NCI-H82 treated with DMSO at 0.1 percent for 48 hours (cell line): ENCODE measurements around the gene TREH.

ENCODE experiments used
- DNase-seq: peaks from one replicate; lab custom pipeline; 2025; ENCODE audit not compliant: unreplicated experiment; lab: John Stamatoyannopoulos, UW

Gene TREH

DNA sequence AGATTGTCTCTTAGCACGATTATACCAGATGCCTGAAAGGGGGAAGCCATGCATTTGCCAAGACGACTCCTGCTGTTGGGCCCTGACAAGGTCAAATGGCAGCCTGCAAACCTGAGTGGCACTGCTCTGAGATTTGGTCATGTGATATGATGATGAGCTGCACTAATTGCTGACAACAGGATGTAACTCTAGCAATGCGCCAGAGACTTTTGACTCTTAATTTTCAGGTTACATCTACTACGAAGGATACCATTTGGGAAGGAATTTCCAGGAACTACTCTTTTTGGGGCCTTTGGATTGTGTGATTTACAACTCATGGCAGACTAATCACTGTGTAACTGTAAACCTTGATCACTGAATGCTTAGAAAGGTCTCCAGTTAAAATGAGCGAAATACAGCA lies 13.1 kb downstream of the TREH start:
- DNase-seq, result no peak

DNA sequence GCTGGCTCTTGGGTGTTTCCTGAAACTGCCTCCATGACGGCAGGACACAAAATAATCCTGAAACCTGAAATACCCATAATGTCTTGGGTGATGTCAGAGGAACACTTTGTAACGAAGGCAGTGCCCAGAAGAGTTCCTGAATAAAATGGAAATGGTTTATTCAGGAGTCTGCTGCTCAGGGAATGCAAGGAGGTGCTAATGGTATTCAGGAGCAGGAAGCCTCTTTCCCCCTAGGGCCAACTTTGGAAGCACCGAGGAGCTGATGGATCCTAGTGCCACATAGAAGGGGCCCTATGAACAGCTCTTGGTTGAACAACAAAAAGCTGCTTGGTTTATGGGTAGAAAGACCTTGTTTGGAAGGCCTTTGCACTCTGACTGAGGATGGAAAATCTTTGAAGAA lies 15.5 kb downstream of the TREH start:
- DNase-seq, result no peak

DNA sequence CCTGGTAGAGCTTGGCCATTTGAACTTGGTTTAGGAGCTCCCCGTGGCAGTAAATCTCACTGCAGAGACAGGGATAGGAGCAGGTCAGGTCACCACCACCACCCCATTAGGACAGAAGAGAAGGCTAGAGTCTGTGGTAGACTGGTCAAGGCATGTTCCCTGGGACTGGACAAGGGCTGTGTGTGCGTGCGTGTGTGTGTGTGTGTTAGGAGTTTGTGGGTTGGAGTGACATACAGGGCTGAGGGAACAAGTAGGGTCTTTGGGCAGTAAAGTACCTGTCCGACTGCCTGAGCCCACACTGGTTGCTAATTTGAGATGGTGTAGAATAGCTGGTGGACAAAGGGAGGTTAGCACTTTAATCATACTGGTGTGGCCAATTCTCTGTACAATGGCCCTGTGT lies 16.1 kb downstream of the TREH start:
- DNase-seq, result no peak

DNA sequence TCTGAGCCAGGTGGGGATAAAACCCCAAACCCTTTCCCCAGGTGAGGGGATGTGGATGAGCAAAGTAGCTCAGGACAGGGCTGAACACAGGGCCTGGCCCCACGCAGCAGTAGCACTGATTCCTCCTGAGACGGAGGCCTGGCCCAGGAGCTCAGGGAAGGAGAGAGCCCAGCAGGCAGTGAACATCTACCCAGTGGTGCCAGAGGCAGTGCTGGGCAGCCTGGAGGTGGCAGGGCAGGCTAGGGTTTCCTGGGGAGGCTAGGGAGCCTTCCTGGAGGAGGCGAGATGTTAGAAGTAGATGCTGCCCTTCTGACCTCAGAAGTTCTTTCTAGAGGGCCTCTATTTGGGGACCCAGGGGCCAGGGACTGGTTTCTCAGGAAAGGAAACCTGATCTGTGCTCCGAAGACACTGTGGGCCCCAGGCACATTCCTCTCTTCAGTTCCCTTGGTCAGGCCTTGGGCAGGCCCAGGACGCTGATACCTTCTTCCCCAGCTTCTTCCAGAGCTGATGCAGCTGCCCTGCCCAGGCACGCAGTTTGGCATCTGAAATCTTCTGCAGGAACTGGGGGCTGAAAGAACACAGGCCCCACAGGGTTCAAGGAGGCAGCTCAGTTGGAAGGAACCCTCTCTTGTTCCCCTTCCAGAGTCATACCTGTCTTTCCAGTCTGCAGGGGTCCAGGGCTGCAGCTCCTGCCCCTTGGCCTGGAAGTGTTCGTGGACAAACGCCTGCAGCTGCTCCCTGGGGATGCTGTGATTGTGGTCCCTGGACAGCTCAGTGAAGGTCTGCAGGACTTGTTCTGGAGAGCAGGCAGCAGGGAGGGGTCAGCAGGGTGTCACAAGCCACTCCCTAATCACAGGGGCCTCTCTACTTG lies 16.8 kb downstream of the TREH start:
- no peak for DNase-seq

DNA sequence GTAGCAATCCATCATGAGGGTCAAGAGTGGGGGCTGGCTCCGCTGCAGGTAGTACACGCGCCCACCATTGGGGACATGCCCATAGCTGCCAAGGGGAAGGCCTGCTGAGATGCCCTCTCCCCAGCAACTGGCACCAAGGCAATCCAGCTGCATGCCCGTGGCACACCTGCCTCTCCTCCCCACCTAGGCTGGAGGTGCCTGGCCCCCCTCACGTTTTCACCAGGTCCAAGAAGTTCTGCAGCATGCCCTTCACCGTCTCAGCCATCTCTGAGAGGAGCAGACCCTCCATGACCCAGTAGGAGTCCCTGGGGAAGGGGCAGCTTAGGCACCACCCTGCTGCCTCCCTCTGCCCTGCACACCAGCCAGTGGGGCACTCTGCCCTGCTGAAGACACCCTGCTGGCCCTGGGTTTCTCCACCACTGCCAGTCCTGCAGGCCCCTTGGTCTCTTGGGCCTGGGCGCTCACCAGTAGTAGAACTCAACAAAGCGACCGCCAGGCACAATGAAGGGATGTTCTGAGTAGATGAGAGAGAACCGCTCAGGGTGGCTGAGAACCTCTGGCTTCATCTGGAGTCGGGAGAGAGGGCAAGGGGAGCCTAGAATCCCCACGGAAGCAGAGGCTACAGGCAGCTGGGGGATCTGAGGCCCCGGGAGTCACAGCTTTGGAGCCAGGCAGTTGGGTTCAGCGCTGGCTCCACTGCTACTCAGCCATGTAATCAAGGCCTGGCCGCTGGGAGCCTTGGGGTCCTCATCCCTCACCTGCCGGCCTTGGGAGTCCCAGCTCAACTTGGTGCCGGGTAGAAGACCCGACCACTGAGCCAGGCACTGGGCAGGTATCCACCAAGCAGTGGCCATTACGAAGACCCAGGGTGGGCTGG lies 17.8 kb downstream of the TREH start:
- no peak for DNase-seq

DNA sequence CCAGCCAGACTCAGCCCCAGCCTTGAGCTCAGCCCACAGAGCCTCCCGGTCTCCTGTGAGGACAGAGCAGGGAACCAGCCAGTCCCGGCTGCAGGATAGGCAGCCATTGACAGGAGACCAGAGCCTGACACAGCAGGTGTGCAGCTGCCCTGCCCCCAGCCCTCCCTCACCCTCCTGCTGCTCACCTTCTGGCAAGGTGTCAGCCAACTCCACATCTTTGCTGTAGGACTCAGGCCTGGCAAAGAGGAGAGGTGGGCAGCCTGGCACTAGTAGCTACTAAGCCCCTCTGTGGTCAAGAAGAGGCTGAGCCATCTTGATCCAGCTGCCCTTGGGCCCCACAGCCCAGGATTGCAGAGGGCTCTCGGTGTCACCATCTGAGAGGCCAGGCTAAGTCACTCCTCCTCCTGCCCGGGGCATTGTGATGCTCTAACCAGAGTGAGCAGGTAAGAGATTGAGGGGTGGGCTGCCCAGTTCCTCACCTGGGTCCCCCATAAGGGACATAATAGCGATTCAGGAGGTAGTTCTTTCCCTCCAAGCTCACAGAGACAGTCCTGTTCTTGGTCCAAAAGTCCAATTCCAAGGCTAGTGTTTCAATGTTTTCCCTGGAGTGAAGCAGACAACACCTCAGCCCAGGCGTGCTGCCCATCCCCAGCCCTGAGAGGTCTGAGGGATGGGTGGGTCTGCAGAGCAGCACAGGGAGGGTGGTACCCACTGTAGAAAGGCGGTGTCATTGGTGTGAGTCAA lies 18.6 kb downstream of the TREH start:
- no peak for DNase-seq

DNA sequence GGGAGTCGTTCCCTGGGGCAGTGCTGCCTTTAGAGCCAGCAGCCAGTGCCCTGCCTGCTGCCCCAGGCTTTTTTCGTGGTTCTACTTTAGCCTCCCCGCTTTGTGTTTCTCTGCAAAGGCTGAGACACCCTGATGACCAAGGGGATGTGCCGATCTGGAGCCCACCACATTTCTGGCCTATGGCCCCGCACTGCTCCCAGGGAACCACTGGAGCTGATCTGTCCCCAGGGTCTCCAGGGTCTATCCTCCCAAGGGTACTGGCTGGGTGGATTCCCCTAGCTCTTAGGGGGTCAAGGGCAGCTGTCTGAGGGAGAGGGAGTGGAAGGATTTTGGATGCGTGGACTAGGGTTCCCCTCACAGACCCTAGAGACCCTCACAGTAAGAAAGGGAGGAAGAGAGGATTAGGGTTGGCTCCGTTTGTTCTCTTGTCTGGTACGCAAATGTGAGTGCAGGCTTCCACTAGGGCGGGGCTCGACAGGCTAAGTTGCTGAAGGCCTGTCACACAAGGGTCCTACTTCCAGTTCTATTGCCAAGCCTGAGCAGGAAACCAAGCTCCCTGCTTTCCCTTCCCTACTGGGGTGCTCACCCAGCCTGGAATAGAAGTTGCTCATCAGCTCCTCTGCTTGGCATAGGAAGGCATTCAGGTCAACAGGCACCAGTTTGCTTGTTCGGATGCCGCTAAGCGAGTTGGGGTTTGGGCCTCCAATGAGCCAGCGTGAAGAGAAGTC lies 19.3 kb downstream of the TREH start:
- no peak for DNase-seq

DNA sequence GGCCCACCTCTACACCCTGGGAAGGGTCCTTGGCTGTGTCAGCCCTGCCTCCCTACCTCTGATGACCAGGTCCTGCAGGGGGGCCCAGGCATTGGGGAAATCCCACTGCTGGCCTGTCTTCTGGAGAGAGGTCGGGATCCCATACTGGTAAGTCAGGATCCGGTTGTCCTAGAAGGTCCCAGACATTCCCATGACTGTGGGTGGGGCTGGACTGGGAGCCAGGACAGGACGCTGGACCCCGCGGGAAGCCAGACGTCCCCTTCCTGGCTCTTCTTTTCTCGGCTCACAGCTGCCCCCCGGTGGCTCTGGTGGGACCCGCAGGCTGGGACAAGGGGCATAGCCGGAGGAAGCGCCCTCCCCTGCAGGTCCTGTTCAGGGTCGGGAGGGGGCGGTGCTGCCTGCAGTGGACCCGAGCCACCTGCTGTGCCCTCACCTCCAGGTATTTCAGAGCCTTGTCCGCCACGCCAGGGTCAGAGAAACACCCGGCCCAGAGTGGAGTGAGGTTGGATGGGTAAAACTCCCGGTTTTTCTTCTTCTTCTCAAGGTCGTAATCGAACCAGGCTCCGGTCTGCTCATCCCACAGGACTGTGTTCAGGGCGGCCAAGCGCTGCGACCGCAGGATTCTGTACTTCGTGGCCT lies 20.0 kb downstream of the TREH start:
- peak; percentile 63 for DNase-seq

DNA sequence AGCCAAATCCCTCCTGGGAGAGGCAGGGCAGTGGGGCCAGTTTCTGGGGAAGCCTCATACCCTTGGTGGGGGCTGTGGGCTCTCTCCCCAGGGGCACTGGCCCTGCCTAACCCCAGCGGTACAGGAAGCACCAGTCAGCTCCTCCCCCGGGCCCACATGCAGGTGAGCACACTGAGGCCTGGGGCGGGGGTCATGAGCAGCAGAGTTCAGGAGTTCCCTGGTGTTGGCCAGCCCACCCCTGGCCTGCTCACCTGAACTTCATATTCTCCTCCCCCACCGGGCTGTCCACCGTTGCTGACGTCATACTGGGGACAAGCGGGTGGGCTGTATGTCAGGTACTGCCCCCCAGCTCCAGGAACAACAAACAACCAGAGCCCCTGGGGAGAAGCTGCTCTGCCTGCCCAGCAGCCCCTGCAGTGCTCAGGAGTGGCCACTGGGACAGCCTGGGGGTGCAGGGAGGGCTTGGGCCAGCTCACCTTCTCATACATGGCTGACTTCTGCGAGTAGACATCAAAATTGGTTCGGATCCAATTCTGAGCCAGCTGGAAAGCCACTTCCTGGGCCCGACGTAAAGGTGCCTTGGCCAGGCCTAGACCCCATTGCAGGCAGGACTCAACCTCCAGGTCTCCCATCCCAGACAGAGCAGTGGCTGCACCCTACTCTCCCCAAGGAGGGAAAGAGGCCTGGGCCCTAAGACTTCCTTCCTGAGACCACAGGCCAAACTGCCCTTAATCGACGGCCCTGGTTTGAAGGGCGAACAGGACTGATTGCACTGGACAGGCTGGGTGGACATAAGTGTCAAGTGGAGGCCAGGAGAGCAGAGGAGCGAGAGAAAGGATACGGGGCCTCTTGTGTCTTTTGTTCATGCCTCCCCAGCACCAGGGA lies 20.8 kb downstream of the TREH start:
- no peak for DNase-seq

DNA sequence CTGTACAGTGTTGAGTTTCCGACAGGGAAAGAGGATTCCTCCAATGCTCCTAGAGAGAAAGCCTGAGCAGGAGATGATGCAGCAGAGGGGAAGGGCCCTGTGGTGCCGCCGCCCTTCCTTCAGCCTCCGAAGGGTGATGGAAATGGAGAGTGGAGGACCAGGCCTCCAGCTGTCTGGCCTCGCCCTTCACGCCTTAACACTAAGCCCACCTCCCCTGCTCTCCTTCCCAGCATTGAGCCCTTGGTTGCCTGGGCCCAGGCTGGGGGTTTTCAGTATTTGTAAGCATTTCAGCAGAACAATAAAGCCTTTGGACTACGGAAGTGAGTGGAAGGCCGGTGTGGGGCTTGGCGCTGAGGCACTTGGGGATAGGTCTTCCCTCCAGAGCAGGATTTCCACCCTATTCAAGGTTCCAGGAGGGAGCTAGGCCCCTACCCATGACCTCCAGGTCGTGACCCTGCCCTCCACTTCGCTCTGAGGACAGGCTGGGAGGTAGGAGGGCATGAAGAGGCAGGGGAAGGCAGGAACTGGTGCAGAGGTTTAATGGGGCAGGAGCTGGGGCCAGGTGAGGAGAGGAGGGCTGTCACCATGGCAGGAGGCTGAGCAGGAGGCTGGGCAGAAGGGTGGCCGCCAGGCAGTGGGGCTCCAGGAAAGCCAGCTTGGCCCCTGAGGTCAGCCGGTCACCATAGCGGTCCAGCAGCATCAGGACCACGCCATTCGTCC lies 21.6 kb downstream of the TREH start:
- no peak for DNase-seq

DNA sequence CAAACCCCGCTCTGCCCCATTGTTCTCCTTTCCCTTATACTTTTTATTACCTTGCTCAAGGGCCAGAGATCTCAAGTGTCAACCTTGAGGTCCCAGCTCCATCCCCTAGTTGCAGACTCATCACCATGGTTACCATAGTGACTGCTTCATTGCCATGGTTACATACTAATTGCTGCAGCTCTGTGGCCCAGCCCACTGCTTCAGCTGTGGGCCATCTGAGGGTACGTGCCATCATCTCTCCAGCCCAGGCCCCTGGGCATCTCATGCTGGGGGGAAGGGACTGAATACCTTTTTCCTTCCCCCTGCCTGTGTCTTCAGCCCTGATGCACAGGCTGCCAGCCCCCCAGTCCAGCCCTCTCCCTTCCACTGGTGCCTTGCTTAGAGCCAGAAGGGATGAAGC lies 22.2 kb downstream of the TREH start:
- no peak for DNase-seq

DNA sequence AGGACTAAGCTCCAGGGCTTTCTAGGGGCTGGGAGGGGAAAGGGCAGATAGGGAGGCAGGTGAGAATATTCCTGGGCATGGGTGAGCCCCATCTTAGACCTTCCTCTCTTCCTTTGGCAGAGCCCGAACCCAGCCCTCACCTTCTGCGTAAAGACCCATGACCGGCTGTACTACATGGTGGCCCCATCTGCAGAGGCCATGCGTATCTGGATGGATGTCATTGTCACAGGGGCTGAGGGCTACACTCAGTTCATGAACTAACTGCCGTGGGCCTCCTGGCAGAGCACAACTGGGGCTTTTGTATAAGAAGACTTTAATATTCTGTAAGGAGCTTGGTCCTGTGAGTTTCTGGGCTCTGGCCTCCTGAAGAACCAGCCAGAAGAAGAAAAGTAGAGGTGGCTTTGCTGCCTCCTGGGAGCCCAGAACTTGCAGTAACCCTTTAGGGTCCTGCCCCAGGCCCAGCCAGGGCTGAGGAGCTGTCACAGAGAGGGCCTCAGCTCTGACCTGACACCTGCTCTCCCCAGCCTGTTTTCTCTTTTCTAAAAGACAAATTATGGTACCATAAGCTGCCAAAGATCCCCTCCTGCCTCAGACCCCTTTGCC lies 22.8 kb downstream of the TREH start:
- no peak for DNase-seq

DNA sequence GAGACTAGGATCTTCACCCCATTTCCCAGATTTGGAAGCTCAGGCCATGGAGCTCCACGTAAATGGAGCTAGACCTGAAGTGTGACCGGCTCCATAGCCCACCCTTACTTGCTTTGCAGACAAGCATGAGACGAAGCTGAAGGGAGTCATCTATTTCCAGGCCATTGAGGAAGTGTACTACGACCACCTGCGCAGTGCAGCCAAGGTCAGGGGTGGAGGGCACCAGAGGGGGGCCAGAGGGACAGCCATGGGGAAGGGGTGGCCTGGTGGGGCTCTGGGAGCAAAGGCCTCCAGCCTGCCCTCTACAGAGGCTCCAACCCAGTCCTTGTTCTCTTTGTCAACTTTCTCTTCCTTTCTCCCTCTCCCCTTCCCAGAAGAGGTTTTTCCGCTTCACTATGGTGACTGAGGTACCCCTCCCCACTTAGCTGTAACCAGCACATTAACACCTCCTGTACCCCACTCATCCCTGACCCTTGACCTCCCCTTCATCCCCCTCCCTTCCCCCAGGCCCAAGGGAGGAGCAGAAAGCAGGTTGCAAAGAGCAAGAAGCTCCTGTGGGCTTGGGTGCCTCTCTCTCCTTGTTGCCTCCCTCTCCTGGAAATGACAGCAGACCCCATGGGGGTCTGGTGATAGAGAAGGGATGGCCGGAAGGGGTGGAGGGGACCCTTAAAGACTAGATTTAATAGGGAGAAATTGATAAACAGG lies 23.8 kb downstream of the TREH start:
- no peak for DNase-seq

DNA sequence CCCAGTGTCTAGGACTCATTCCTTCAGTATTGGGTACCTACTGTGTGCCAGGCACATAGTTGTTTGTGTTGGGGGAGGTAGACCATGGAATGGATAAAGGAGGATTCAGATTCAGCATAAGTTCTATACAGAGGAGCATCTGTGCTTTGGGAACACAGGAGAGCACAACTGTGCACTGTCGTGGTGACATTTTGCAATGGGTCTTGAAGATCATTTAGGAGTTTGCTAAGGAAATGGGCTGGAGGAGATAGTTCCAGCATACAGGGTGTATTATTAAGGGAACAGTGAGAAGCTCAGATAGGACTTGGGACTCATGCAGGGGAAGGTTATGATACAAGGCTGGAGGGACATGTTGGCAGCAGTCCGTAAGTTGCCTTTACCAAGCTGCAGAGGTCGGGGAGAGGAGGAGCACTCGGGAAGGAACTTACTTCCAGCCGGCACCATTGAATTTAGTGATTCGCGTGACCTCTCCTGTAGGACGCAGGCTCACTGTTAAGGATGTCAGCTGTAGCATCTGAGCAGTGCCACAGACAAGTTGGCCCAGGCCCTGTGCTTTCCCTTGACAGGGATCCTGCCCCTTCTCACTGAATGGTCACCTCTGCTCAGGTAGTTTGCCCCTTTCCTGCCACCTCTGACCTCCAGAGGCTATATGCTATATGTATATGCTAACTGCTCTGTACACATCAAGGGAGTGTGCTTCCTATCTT lies 25.6 kb downstream of the TREH start:
- no peak for DNase-seq

DNA sequence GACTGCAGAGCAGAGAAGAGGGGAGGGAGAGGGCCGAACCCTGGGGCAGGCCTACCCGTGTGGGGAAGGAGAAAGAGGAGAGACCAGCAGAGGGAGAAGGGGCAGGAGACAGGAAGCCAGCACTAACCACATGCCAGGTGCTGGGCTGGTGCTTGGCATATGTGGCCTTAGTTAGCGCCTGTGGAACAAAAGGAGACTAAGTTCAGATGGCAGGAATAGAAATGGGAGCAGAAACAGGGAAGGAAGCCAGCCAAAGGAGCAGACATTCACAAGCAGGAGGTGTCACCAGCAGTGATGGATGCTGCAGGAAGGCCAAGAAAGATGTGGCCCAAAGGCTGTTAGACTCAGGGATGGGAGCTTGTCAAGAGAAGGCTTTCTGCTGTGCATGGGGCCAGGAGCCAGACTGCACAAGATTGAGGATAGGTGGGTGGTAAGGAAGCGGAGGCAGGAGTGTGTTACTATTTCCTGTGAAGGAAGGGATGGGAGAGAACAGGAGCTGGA lies 26.7 kb downstream of the TREH start:
- DNase-seq, result no peak

DNA sequence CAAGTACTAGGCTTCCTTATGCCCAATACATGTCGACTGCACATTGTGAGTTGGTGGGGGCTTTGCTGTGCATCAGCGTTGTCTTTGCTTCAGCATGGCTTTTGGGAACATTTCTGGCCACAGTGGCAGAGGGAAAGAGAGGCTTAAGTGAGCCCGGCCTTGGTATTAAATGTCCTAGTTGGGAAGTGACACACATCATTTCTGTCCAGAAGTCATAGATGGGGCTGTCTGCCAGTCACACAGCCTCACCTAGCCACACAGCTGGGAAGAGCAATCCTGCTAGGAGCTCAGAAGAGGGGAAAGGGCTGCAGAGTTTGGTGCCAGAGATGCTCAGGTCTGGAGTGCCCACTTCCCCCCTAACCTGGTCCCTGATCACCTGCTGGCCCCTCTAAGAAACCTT lies 27.6 kb downstream of the TREH start:
- no peak for DNase-seq

DNA sequence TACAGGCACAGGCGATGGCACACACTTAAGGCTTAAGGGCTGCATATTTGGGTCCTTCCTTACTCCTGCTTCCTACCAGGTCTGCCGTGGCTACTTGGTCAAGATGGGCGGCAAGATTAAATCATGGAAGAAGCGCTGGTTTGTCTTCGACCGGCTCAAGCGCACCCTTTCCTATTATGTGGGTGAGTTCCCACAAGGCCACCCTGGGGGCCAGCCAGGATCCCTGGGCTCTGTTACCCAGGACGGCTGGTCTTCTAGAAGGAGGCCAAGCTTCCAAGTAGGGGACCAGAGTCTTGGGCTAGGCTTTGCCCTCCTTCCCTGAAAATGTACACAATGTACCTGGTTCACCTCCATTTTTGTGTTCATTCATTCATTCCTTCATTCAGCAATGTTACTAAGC lies 29.1 kb downstream of the TREH start:
- no peak for DNase-seq
